ENCODE results near the gene TRPC4.

DNA sequence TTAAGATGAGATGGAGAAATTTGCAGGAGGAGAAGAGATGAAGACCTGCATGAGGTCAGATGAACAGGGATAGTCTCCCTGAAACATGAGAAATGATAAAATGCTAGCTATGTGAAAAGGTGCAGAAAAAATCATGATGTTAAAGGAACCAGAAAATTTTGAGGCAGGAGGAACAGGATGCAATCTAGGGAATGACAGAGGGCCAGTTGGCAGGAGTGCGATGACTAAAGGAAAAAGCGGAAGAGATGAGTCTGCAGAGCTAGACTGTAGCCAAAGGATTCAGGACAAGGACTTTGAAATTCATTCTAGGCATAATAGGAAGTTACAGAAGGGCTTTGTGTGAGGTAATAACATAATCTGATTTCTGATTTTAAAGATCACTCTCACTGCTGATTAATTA is 77.9 kb downstream of the TRPC4 start:
- TF ChIP-seq, protein P1, sequence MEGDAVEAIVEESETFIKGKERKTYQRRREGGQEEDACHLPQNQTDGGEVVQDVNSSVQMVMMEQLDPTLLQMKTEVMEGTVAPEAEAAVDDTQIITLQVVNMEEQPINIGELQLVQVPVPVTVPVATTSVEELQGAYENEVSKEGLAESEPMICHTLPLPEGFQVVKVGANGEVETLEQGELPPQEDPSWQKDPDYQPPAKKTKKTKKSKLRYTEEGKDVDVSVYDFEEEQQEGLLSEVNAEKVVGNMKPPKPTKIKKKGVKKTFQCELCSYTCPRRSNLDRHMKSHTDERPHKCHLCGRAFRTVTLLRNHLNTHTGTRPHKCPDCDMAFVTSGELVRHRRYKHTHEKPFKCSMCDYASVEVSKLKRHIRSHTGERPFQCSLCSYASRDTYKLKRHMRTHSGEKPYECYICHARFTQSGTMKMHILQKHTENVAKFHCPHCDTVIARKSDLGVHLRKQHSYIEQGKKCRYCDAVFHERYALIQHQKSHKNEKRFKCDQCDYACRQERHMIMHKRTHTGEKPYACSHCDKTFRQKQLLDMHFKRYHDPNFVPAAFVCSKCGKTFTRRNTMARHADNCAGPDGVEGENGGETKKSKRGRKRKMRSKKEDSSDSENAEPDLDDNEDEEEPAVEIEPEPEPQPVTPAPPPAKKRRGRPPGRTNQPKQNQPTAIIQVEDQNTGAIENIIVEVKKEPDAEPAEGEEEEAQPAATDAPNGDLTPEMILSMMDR (IDR thresholded peaks at IDR 0.05): no peak
- no peak for TF ChIP-seq POLR2A (IDR thresholded peaks at IDR 0.05)
- TF ChIP-seq POLR2AphosphoS5 (IDR thresholded peaks at IDR 0.05): no peak
